Measurements from ENCODE around the gene ATG13.

DNA sequence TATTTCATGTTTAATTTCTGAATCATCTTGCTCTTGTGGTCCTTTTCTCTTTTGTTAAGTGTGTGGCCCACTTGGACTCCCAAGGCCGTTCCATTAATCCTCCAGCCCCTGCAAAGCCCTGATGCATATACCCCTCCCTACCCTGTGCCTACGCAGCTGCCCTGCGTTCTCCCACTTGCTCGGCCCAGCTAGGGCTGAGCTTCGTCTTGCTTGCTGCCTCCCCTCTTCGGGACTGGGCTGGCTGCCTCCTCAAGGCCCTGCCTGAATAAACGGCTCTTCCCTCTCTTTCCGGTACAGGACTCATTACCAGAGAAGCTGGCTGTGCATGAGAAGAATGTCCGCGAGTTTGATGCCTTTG is 54.6 kb downstream of the ATG13 start:
- no peak for TF ChIP-seq ZNF580 (tag by site-specific recombination; IDR thresholded peaks at IDR 0.05)
- TF ChIP-seq, protein P1, sequence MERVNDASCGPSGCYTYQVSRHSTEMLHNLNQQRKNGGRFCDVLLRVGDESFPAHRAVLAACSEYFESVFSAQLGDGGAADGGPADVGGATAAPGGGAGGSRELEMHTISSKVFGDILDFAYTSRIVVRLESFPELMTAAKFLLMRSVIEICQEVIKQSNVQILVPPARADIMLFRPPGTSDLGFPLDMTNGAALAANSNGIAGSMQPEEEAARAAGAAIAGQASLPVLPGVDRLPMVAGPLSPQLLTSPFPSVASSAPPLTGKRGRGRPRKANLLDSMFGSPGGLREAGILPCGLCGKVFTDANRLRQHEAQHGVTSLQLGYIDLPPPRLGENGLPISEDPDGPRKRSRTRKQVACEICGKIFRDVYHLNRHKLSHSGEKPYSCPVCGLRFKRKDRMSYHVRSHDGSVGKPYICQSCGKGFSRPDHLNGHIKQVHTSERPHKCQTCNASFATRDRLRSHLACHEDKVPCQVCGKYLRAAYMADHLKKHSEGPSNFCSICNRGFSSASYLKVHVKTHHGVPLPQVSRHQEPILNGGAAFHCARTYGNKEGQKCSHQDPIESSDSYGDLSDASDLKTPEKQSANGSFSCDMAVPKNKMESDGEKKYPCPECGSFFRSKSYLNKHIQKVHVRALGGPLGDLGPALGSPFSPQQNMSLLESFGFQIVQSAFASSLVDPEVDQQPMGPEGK (tag by site-specific recombination; IDR thresholded peaks at IDR 0.05): no peak
- TF ChIP-seq CTCF (tag by site-specific recombination; IDR thresholded peaks at IDR 0.05): no peak
- TF ChIP-seq PRDM4 (tag by site-specific recombination; IDR thresholded peaks at IDR 0.05): no peak
- TF ChIP-seq ZNF133 (tag by site-specific recombination; IDR thresholded peaks at IDR 0.05): no peak
- TF ChIP-seq ZNF148 (tag by site-specific recombination; IDR thresholded peaks at IDR 0.05; ENCODE audit: borderline replicate concordance): no peak
- no peak for TF ChIP-seq IKZF3 (tag by site-specific recombination; IDR thresholded peaks at IDR 0.05)
- TF ChIP-seq ZNF24 (tag by site-specific recombination; IDR thresholded peaks at IDR 0.05): no peak
- TF ChIP-seq, protein P2, sequence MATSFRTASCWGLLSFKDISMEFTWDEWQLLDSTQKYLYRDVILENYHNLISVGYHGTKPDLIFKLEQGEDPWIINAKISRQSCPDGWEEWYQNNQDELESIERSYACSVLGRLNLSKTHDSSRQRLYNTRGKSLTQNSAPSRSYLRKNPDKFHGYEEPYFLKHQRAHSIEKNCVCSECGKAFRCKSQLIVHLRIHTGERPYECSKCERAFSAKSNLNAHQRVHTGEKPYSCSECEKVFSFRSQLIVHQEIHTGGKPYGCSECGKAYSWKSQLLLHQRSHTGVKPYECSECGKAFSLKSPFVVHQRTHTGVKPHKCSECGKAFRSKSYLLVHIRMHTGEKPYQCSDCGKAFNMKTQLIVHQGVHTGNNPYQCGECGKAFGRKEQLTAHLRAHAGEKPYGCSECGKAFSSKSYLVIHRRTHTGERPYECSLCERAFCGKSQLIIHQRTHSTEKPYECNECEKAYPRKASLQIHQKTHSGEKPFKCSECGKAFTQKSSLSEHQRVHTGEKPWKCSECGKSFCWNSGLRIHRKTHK (tag by site-specific recombination; IDR thresholded peaks at IDR 0.05): no peak
- TF ChIP-seq YY2 (tag by site-specific recombination; IDR thresholded peaks at IDR 0.05): no peak
- TF ChIP-seq TCF7L2 (IDR thresholded peaks at IDR 0.05; ENCODE audit: borderline replicate concordance, low read depth, low read length): no peak
- TF ChIP-seq ZNF274 (IDR thresholded peaks at IDR 0.05; ENCODE audit: low read length): no peak
- TF ChIP-seq ZNF274 (tag by site-specific recombination; IDR thresholded peaks at IDR 0.05; ENCODE audit: borderline replicate concordance): no peak

Measured in HEK293 (cell line).